ENCODE measurements around the gene BCKDHA. TPM values are rescaled to one million over a fixed set of nuclear protein-coding genes. Genes with fewer than 3 reads are reported as not detected.

The BCKDHA gene
- total and polyA plus RNA-seq, 2 of the 4 experiments (the other 2 are of a cell fraction), result 7.6 to 7.7 TPM

DNA sequence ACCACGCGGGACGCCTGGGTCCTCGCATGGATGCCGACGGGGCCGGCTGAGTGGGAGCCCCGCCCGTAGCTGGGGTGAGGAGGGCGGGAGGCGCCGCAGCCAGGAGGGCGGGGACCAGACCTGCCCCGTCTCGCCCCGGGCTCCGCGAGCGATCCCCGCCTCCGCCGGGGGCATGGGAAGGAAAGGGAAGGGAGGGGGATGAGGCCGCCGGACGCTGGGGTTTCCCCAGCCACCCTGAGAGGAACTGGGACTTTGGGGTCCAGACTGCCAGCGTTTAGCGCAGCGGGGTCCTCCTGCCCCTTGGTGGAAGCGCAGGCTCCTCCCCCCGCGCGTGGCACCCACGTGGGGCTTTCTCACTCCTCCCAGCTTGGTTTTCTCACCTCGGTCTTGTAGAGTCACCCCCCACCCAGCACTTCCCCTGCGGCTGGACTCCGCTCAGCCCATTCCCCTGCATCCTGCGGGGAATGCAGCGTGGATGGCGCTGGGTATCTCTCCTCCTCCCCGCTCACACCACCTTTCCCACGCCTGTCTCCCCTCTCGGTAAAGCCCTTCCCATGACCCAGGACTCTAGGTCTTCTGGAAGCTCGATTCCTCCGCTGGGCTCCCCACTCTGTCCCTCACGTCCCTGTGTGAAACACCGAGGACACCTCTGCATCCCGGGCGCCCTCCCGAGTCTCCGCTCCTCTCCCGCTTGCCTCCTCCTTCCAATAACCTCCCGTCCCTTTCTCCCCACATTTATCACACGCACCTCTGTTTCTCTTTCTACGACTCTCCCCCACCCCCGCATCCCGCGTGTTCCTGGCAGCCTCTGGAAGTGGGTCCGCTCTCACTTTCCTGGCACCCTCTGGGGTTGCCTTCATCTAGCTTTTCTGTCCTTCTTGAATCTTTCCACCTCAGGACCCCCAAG lies 46.0 kb upstream of the BCKDHA start:
- Histone ChIP-seq H3K36me3 (ENCODE audit: control insufficient read depth, insufficient read depth, low read length) (peaks cover 4% of the 10 kb centered on the region), H3K79me1 (ENCODE audit: low read depth in 1 of 2, low read length in 2 of 2) (peaks cover 19 to 61% of the 10 kb centered on the region in 2 experiments; a peak in 3 of 4 replicates), H3K27me3 (ENCODE audit: control insufficient read depth, insufficient read depth, low read length) (no peaks in the 10 kb centered on the region), H4K5ac (ENCODE audit: low read depth, low read length) (no peak overlapping the region), H3K4me2 (ENCODE audit: low read depth, low read length) (peak overlapping the region; percentile 98), H3K56ac (ENCODE audit: extremely low read depth, insufficient read depth, low read length) (peak overlapping the region; percentile 43; the same call in 1 of the 2 replicates), H4K8ac (ENCODE audit: low read depth in 2 of 2, low read length in 2 of 2) (peak overlapping the region in 1 of 2 experiments; percentile 28; a peak in 1 of 4 replicates), H2AK9ac (replicated peaks; ENCODE audit: low read depth, low read length, poor library complexity) (peak overlapping the region; percentile 98), H4K91ac (ENCODE audit: insufficient read depth, low read depth, low read length) (peak overlapping the region; percentile 39), H3K27ac (ENCODE audit: insufficient read depth, low read length) (peak overlapping the region; percentile 47), H3K4me1 (ENCODE audit: control insufficient read depth, insufficient read depth, low read length) (no peaks in the 10 kb centered on the region), H2AK5ac (ENCODE audit: low read depth, low read length) (peak overlapping the region; percentile 68), H2BK15ac (ENCODE audit: low read depth, low read length) (no peak overlapping the region), H3K23ac (ENCODE audit: low read depth, low read length) (peak overlapping the region; percentile 79), H2BK20ac (ENCODE audit: low read depth, low read length) (no peak overlapping the region), H3K4ac (ENCODE audit: low read depth, low read length) (peak overlapping the region; percentile 73), H3K4me3 (ENCODE audit: insufficient read depth, low read depth, low read length) (peak overlapping the region; percentile 76), H4K20me1 (ENCODE audit: insufficient read depth, low read length) (peaks cover 56% of the 10 kb centered on the region), H3K9me3 (ENCODE audit: control insufficient read depth, insufficient read depth, low read length) (no peaks in the 10 kb centered on the region), H3K18ac (ENCODE audit: low read depth, low read length) (peak overlapping the region; percentile 26; the same call in 1 of the 2 replicates), H3K9me1 (ENCODE audit: insufficient read depth, low read length) (no peaks in the 10 kb centered on the region), H2AFZ (replicated peaks; ENCODE audit: low read length, poor library complexity) (peak overlapping the region; percentile 91), H3K14ac (replicated peaks; ENCODE audit: low read depth, low read length) (peak overlapping the region; percentile 88), H3K9ac (ENCODE audit: low read depth, low read length) (peak overlapping the region; percentile 90), H2BK120ac (ENCODE audit: low read depth, low read length) (peak overlapping the region; percentile 52; the same call in 1 of the 2 replicates), H2BK5ac (ENCODE audit: low read depth, low read length, poor library complexity, severe bottlenecking) (peak overlapping the region; percentile 32)
- no TSS peak for BruUV-seq (replicated peaks)
- peak; percentile 42 for DNase-seq
- intact Hi-C loops (cut with micrococcal nuclease), result loop anchor here (1.0 to 5.0 kb wide), 4 partner anchors 28 to 89 kb away; partner anchors contain the start of genes BCKDHA, CCDC97, EXOSC5 and HNRNPUL1
- ChIA-PET CTCF (interaction anchor here (0.9 to 1.0 kb wide), 2 partner anchors 27 to 30 kb away, joined by 3 to 4 read pairs; no protein-coding TSS in a partner anchor), POLR2A (ENCODE audit: unreplicated experiment) (interaction anchor here (0.6 to 0.8 kb wide), 2 partner anchors 29 to 314 kb away, joined by 3 to 7 read pairs; no protein-coding TSS in a partner anchor)
- dilution Hi-C loops (cut with HindIII; ENCODE audit: low sequenced_read_pairs, unreplicated experiment), result no loop called here
- peak; percentile 76; the same call in 1 of the 2 replicates for TF ChIP-seq MAZ (IDR thresholded peaks at IDR 0.05; ENCODE audit: borderline replicate concordance, low read depth, low read length)
- TF ChIP-seq CEBPB (IDR thresholded peaks at IDR 0.05; ENCODE audit: low read depth, low read length), result no peak
- peak; percentile 74; the same call in 1 of the 2 replicates for TF ChIP-seq POLR2A (IDR thresholded peaks at IDR 0.05; ENCODE audit: low read depth, low read length)
- TF ChIP-seq ELK1 (IDR thresholded peaks at IDR 0.05; ENCODE audit: borderline replicate concordance, low read depth, low read length), result no peak
- TF ChIP-seq, protein P1, sequence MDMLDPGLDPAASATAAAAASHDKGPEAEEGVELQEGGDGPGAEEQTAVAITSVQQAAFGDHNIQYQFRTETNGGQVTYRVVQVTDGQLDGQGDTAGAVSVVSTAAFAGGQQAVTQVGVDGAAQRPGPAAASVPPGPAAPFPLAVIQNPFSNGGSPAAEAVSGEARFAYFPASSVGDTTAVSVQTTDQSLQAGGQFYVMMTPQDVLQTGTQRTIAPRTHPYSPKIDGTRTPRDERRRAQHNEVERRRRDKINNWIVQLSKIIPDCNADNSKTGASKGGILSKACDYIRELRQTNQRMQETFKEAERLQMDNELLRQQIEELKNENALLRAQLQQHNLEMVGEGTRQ (IDR thresholded peaks at IDR 0.05; ENCODE audit: low read depth, low read length), result peak; percentile 85
- no peak for TF ChIP-seq FOS (IDR thresholded peaks at IDR 0.05; ENCODE audit: low read depth, low read length)
- TF ChIP-seq CTCF (conservative IDR thresholded peaks at IDR 0.05; ENCODE audit: low read depth, low read length), result no peak
- TF ChIP-seq BHLHE40 (IDR thresholded peaks at IDR 0.05; ENCODE audit: low read depth, low read length), result peak; percentile 30; the same call in 1 of the 2 replicates
- in situ Hi-C loops (cut with MboI; ENCODE audit: low sequenced_read_pairs), result no loop called here
- peak; percentile 43 for ATAC-seq (ENCODE audit: low read depth)
- 1% methylated on average over 28 of the region's 58 CpGs; no CpG with 5 or more reads in 1 of the 2 experiments for WGBS, 2 experiments (ENCODE audit: extremely low coverage in 2 of 2, insufficient read length in 1 of 2)
